Gastrocnemius medialis (tissue), 4 donors: ENCODE results near the gene VRK3. TPM values are rescaled to one million over a fixed set of nuclear protein-coding genes. Genes with fewer than 3 reads are reported as not detected.
"Not testable (repeated sequence)": the region's sequence is repeated elsewhere in the genome, so short reads cannot be mapped to it uniquely, and the experiment has no call there.

Experiments used
- ATAC-seq, 2 donors: fragments of 150-250 bp; one replicate each; pipeline ENCODE4 v1.9.1; 2016
- DNase-seq, 2 donors: peaks; one replicate each; pipeline ENCODE4 v3.0.0-alpha.2; 2019
- H3K27ac ChIP-seq, 4 donors: fragments of 200-600 bp; sonication (generic); 1 replicate in 1 of 4; 2 replicates in 3 of 4; pipeline ENCODE4 v1.5.1; 2016 to 2018; ENCODE audit warnings: mild to moderate bottlenecking in 2 of 4, moderate library complexity in 1 of 4
- H3K27me3 ChIP-seq, 3 donors: fragments of 200-600 bp; sonication (generic) in 2 of 3; 1 replicate in 1 of 3; 2 replicates in 2 of 3; pipeline versions ENCODE4 v1.5.1 to v1.6.0; 2016 to 2019; ENCODE audit warnings: mild to moderate bottlenecking in 1 of 3, moderate library complexity in 1 of 3
- H3K36me3 ChIP-seq, 2 donors: fragments of 200-600 bp; sonication (generic) in 1 of 2; one replicate each; pipeline ENCODE4 v1.5.1; 2017 to 2018
- H3K4me1 ChIP-seq, 2 donors: fragments of 200-600 bp; sonication (generic) in 1 of 2; one replicate each; pipeline ENCODE4 v1.5.1; 2016 to 2017; ENCODE audit warnings: mild to moderate bottlenecking in 2 of 2
- H3K4me3 ChIP-seq, 4 donors: fragments of 200-600 bp; sonication (generic) in 3 of 4; 1 replicate in 1 of 4; 2 replicates in 3 of 4; pipeline ENCODE4 v1.5.1; 2016 to 2019; ENCODE audit warnings: mild to moderate bottlenecking in 2 of 4
- H3K9me3 ChIP-seq, 3 donors: fragments of 200-600 bp; sonication (generic) in 2 of 3; 1 replicate in 1 of 3; 2 replicates in 2 of 3; pipeline ENCODE4 v1.5.1; 2016 to 2019
- CTCF ChIP-seq, 5 experiments: fragments of 450-650 bp in 3 of 5; fragments of 200-600 bp in 2 of 5; sonication (generic) in 2 of 5; IDR thresholded peaks in 4 of 5; conservative IDR thresholded peaks in 1 of 5; 1 replicate in 4 of 5; 2 replicates in 1 of 5; pipeline ENCODE4 v1.5.1; 2016 to 2019; ENCODE audit warnings: antibody characterized with exemption in 5 of 5, mild to moderate bottlenecking in 3 of 5, moderate library complexity in 3 of 5
- POLR2A ChIP-seq, 2 donors: fragments of 450-650 bp; IDR thresholded peaks; one replicate each; pipeline ENCODE4 v1.6.1; 2017; ENCODE audit warnings: antibody characterized with exemption in 2 of 2, mild to moderate bottlenecking in 2 of 2, moderate library complexity in 2 of 2
- in situ Hi-C, 4 donors: fragments of 200-750 bp; cut with MboI; loops; one replicate each; pipeline versions ENCODE4 v1.15.0 to v1.8.0; 2017; ENCODE audit warnings: low sequenced_read_pairs in 4 of 4
- intact Hi-C: fragments of 100-400 bp; cut with DNase I; formaldehyde crosslinking; loops from one replicate; pipeline ENCODE4 v1.15.1; 2023; ENCODE audit warnings: low total_unique reads
- total RNA-seq, 4 donors: library from RNA; depleted of rRNA; stranded (reverse); fragments of >200 nt; gene quantifications; one replicate each; pipeline versions ENCODE4 v1.1.0 to v1.2.3, GENCODE V29; 2016

VRK3 gene
- total RNA-seq, 4 donors from 2014 or later: 36.0 to 52.8 (median 39.9) TPM

GRCh38 chr19:50060107-50060506 lies 34.9 kb upstream of the VRK3 start:
- H3K27ac ChIP-seq: no peak overlapping the region
- no peaks in the 10 kb centered on the region for H3K27me3 ChIP-seq
- peaks cover 0 to 21% (median 5%) of the 10 kb centered on the region in 3 donors for H3K9me3 ChIP-seq
- no peak for TF ChIP-seq POLR2A (IDR thresholded peaks at IDR 0.05)
- TF ChIP-seq CTCF (IDR thresholded peaks at IDR 0.05 in 4 of 5, conservative IDR thresholded peaks at IDR 0.05 in 1 of 5): no peak
- ATAC-seq: no peak
- no peak for DNase-seq
- no peaks in the 10 kb centered on the region for H3K4me1 ChIP-seq
- intact Hi-C loops (no loop called here), in situ Hi-C loops (no loop called here)
- no peak overlapping the region for H3K4me3 ChIP-seq
- no peaks in the 10 kb centered on the region for H3K36me3 ChIP-seq

GRCh38 chr19:50059045-50059444 lies 33.9 kb upstream of the VRK3 start:
- Histone ChIP-seq H3K9me3 (peaks cover 0 to 21% (median 5%) of the 10 kb centered on the region in 3 donors), H3K4me3 (no peak overlapping the region), H3K27me3 (no peaks in the 10 kb centered on the region), H3K4me1 (no peaks in the 10 kb centered on the region), H3K36me3 (no peaks in the 10 kb centered on the region), H3K27ac (no peak overlapping the region)
- in situ Hi-C loops (no loop called here), intact Hi-C loops (no loop called here)
- TF ChIP-seq POLR2A (IDR thresholded peaks at IDR 0.05) (no peak), CTCF (IDR thresholded peaks at IDR 0.05 in 4 of 5, conservative IDR thresholded peaks at IDR 0.05 in 1 of 5) (no peak)
- DNase-seq: no peak
- ATAC-seq: no peak

GRCh38 chr19:50058425-50058824 lies 33.3 kb upstream of the VRK3 start:
- Histone ChIP-seq H3K4me3 (no peak overlapping the region), H3K9me3 (peaks cover 0 to 21% (median 5%) of the 10 kb centered on the region in 3 donors), H3K27ac (no peak overlapping the region), H3K36me3 (no peaks in the 10 kb centered on the region), H3K27me3 (no peaks in the 10 kb centered on the region), H3K4me1 (no peaks in the 10 kb centered on the region)
- DNase-seq: no peak
- intact Hi-C loops (no loop called here), in situ Hi-C loops (no loop called here)
- TF ChIP-seq POLR2A (IDR thresholded peaks at IDR 0.05) (no peak), CTCF (IDR thresholded peaks at IDR 0.05 in 4 of 5, conservative IDR thresholded peaks at IDR 0.05 in 1 of 5) (no peak)
- no peak for ATAC-seq

- Histone ChIP-seq H3K36me3 (peaks cover under 1% of the 10 kb centered on the region in 2 donors), H3K4me3 (no peak overlapping the region), H3K27ac (no peak overlapping the region), H3K4me1 (no peaks in the 10 kb centered on the region), H3K27me3 (peaks cover 0 to 4% (median 0%) of the 10 kb centered on the region in 3 donors), H3K9me3 (peaks cover 0 to under 1% (median 0%) of the 10 kb centered on the region in 3 donors)
- no peak for ATAC-seq
- intact Hi-C loops (no loop called here), in situ Hi-C loops (no loop called here)
- TF ChIP-seq POLR2A (IDR thresholded peaks at IDR 0.05) (no peak), CTCF (IDR thresholded peaks at IDR 0.05 in 4 of 5, conservative IDR thresholded peaks at IDR 0.05 in 1 of 5) (no peak)
- no peak for DNase-seq
Observed at GRCh38 chr19:50053119-50053518, 27.9 kb upstream of the VRK3 start.

- Histone ChIP-seq H3K36me3 (peaks cover 3 to 12% of the 10 kb centered on the region in 2 donors), H3K9me3 (peaks cover 0 to 9% (median under 1%) of the 10 kb centered on the region in 3 donors), H3K27ac (no peak overlapping the region), H3K4me1 (no peaks in the 10 kb centered on the region), H3K27me3 (peaks cover 0 to 4% (median 0%) of the 10 kb centered on the region in 3 donors), H3K4me3 (no peak overlapping the region)
- no peak for TF ChIP-seq POLR2A (IDR thresholded peaks at IDR 0.05)
- TF ChIP-seq CTCF (IDR thresholded peaks at IDR 0.05 in 4 of 5, conservative IDR thresholded peaks at IDR 0.05 in 1 of 5): no peak
- no peak for ATAC-seq
- in situ Hi-C loops: no loop called here
- no peak for DNase-seq
- intact Hi-C loops: no loop called here
Observed at GRCh38 chr19:50051964-50052363, 26.8 kb upstream of the VRK3 start.

GRCh38 chr19:50051228-50051895 lies 26.2 kb upstream of the VRK3 start:
- DNase-seq, ATAC-seq, intact Hi-C loops, H3K4me1 ChIP-seq, in situ Hi-C loops, H3K27ac ChIP-seq, H3K27me3 ChIP-seq: not testable (repeated sequence)
- peaks cover 7 to 18% of the 10 kb centered on the region in 2 donors for H3K36me3 ChIP-seq
- H3K9me3 ChIP-seq: peaks cover 0 to 15% (median 6%) of the 10 kb centered on the region in 3 donors
- H3K4me3 ChIP-seq: peak overlapping the region in 3 of 4 donors; percentile 16 to 44 (median 42)
